Activated T-cell treated with anti-CD3 and anti-CD28 coated beads for 1 hour (primary cell): ENCODE data around the gene INSIG2.
"Not testable (repeated sequence)": the region's sequence is repeated elsewhere in the genome, so short reads cannot be mapped to it uniquely, and the experiment has no call there.

ENCODE experiments used
- DNase-seq: peaks from one replicate; pipeline ENCODE4 v3.0.0-alpha.2; 2020; ENCODE audit warnings: low read depth

INSIG2 gene

DNA sequence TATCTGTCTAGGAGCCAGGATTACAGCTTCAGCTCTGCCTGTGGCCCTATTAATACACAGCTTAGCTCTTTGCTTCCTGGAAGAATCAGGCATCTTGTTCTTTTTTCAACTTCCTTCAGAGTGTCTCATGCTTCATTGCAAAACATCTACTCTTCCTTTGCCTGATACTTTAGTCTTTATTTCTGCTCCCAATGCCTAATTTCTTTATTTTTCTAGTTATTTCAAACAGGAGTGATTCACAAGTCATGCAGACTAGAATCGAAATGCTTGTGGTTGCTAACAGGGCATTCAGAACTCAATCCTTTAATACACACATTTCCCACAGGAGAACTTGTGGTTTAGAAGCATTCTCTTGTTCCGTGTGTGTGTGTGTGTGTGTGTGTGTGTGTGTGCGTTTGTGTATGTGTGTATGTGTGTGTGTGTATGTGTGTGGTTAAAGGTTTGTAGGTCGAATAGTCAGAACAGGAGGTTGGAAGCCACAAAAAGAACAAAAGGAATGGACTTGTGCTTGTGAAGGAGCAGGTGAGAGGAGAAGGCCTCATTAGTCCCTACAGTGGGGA lies 28.3 kb upstream of the INSIG2 start:
- DNase-seq: no peak

- no peak for DNase-seq
Measured at GRCh38 chr2:118061135-118061955, 26.9 kb upstream of the INSIG2 start.

DNA sequence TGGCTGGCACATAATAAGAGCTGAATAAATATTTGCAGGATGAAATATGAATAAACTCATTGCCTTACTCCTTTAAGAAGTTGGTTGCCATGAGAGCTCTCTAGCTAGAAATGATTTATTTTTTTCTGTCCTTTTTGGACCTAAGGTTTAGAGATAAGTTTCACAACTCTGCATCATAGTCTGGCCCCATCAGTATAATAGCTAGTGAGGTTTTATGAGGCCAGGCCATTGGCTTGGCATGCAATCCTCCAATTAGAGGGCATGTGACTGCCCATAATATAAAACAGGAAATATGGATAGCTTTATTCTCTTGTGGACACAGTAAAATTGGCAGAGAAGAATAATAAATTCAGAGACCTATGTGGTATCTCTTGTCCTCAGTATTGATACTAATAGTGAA lies 26.2 kb upstream of the INSIG2 start:
- DNase-seq: no peak

DNA sequence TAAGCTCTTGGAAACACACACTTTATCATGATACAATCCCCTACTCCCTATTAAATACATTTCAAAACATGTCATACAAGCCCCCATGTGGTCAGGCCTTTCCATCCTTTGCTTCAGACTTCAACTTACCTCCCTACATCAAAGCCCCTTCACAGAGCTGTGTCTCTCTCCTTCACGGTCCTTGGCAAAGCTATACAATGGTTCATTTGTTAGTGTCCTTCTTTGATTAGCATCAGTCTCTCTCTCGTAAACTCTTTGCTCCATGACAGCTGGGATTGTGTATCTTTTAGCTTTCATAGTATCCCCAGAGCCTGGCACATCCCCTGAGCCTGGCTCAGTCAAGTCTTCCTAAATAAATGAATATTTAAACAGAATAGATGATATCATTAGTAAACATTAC lies 25.6 kb upstream of the INSIG2 start:
- no peak for DNase-seq

- DNase-seq: no peak
Measured at GRCh38 chr2:118065015-118065706, 23.1 kb upstream of the INSIG2 start.

GRCh38 chr2:118065921-118066511 lies 22.3 kb upstream of the INSIG2 start:
- no peak for DNase-seq

- DNase-seq: no peak
Measured at GRCh38 chr2:118077636-118078247, 10.5 kb upstream of the INSIG2 start.

DNA sequence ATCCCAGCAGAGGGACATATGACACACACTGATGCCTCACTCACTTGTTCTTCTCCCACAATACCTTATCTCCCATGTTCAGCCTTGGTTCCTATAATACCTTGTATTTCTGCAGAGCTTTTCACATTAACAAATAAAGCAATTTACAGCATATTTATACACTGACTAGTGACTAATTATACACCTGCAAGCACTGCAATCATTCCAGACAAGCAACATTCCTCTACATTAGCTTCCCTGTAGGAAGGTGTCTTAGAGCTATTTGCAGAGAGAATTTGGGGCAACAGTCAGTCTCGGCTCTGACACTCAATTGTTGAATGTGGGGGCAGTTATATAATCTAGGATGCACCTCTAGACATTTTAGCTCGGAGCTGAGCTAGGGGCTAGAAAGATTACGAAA lies 9.5 kb upstream of the INSIG2 start:
- no peak for DNase-seq

DNA sequence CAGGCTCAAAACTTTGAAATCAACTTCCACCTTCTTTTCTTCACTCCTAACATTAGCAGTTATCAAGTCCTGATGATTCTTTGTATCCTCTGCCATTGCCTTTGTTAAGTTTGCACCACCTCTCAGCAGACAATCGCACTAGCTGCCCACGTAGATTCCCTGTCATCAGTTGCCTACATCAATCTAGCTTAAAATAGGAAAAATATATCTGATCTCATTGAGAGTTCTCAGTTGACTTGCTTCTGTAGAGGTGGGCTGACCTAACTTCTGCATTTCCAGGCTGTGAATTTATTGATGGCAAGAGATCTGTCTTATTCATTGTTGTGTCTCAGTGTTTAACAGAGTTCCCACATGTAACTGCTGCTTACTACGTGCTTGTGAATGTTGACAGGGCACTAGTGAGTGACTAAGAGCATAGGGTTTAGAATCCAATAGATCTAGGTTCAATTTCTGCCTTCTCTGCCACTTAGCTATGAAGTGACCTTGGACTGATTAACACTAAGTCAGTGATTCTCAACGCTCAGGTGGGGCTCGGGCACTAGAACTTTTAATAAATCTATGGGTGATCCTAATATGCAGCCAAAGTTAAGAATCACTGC lies 3.7 kb upstream of the INSIG2 start:
- no peak for DNase-seq

DNA sequence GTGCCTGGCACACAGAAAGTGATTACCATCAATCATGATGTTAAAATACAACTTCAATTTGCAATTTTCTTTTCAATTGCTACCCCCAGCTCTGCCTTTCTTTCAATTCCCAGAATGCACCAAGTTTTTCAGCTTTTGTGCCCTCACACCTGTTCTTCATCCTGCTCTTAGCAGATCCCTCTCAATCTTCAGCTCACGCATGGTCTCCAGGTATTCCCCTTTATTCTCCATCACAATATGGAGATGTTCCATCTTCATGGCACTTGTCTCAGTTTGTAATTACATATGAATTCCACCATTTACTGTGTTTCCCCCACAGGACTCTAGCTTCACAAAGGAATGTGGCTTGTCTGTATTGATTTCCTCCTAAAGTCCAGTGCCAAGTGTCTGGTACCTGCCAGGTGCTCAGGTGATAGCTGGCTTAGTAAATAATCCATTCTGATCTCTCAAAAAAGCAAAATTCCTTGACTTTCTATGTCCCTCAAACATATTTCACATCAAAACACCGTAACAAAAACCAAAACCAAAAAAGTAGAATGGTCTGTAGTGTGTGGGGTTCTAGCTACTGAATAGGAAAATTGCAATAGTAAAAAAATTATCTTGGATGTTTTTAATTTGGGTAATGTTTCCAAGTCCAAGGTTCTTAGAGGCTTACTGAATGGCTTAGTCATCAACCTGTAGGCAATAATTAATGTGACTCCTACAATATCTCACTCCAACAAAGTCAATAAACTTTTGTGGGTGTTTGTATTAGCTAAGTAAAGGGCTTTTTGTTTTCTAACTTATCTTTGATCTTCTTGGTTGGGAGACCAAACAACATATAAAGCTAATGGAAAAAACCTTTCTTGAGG lies 2.9 kb upstream of the INSIG2 start:
- no peak for DNase-seq

- DNase-seq: no peak
Measured at GRCh38 chr2:118086024-118086633, 2.1 kb upstream of the INSIG2 start.

GRCh38 chr2:118089139-118089800 lies 999 bp downstream of the INSIG2 start:
- DNase-seq: no peak

DNA sequence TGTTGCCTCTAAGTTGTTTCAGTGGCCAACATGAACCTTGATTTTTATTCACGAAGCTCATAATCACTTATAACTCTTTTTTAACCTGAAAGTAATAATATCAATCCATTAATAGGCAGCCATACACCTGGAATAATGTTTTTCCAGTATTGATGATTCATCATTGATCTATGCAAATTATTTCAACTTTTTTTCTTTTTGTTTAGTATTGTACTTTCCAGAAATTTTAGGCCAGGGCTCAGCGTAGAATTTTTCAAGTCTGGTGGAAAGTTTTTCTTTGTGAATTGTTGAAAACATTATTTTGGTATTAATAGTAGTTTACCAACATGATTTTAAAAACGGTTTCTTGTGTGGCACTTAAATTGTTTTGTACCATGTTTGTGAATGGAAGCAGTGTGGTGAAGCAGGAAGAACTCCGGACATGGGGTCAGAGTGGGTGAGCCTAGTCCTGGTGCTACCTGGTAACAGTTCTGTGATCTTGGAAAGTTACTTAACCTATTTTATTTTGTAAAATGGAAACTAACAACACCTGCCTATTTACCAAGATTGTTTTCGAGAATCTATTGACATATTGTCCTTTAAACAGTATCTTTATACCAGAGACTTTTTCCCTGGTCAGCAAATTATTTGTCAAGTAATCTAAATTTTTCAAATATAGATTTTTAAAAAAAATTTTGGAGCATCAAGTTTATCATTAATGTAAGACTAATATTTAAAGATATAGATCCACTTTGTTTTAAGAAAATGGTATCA lies 2.3 kb downstream of the INSIG2 start:
- no peak for DNase-seq

- DNase-seq: no peak
Measured at GRCh38 chr2:118091140-118091478, 2.8 kb downstream of the INSIG2 start.

GRCh38 chr2:118091631-118092030 lies 3.4 kb downstream of the INSIG2 start:
- no peak for DNase-seq

DNA sequence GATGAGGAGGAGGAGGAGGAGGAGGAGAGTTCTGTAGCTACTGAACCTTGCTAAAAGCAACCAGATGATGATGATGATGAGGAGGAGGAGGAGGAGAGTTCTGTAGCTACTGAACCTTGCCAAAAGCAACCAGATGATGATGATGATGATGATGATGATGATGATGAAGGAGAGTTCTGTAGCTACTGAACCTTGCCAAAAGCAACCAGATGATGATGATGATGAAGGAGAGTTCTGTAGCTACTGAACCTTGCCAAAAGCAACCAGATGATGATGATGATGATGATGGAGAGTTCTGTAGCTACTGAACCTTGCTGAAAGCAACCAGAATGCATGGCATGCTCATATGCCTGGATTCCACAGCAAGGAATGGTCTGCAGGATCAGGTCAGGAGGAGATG lies 5.8 kb downstream of the INSIG2 start:
- not testable (repeated sequence) for DNase-seq

- no peak for DNase-seq
Measured at GRCh38 chr2:118094503-118094902, 6.2 kb downstream of the INSIG2 start.

DNA sequence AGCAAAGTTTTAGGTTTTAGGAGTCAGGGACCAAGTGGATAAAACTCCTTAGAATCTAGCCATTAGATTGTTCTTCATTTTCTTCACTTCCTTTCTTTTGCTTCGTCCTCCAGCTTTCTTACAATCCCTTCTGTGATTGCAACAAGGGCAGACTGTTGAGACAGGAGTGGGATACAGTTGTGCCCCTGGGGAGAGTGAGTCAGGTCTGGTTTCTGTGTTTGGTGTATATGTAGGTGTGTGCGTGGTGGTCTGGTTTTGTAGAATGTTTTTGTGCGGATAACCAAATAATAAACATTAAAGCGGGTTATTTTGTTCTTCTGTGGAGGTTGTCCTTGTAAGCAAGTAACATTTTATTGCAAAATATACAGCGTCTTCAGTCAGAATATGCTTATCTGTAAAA lies 7.3 kb downstream of the INSIG2 start:
- no peak for DNase-seq

- no peak for DNase-seq
Measured at GRCh38 chr2:118097657-118098056, 9.4 kb downstream of the INSIG2 start.
